HEK293T (cell line): ENCODE measurements around the gene LRRC1.

Experiments
- ARNT ChIP-seq: fragments of 450-650 bp; IDR thresholded peaks from 2 replicates; pipeline ENCODE4 v1.6.1; 2017; ENCODE audit warnings: mild to moderate bottlenecking
- ELF4 ChIP-seq: fragments of 450-650 bp; IDR thresholded peaks from 2 replicates; pipeline ENCODE4 v1.6.1; 2017; ENCODE audit warnings: antibody characterized with exemption
- FOXK2 ChIP-seq: fragments of 450-650 bp; IDR thresholded peaks from 2 replicates; pipeline ENCODE4 v1.6.1; 2016; ENCODE audit warnings: mild to moderate bottlenecking
- SP1 ChIP-seq: fragments of 450-650 bp; IDR thresholded peaks from 2 replicates; pipeline ENCODE4 v1.6.1; 2017

GRCh38 chr6:53771785-53772624 is 22.8 kb upstream of the LRRC1 start:
- TF ChIP-seq SP1 (no peak), FOXK2 (no peak), ARNT (no peak), ELF4 (no peak)
